Measurements from ENCODE around the gene CACHD1. TPM values are rescaled to one million over a fixed set of nuclear protein-coding genes. Genes with fewer than 3 reads are reported as not detected.

Gene CACHD1
- total and polyA plus RNA-seq, 2 of the 8 experiments (the other 6 are each of a cell fraction or from before 2014, with no cell fraction given), result 22.2 to 42.5 TPM

DNA sequence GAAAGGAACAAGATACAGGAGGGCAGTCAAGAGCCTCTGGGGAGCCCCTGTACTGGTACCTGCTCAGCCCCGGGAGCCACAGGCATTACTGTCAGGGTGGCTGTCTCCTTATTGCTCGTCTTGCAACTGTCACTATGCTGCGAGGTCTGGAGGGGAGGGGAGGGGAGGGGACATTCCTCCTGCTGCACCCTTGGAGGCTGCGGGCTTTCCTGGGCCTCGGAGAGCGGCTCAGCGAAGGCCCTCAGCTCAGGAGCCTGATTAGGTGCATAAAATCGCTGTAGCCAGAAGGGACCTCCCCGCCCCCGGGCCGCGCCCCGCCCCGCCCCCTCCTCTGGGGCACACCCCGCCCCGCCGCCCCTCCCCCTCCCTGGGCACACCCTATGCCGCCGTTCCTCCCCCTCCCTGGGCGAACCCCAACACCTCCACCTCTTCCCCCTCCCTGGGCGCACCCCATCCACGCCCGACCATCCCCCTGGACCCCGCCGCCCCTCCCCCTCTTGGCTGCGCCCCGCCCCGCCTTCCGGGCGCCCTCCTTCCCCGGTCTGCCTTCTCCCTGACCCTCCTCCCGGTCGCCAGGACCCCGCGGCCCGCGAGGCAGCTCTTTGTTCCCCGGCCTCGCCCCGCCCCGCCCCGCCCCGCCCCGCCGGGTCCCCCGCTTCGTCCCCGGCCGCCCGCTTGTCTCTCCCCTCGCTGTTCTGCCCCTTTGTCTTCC lies 35.5 kb downstream of the CACHD1 start:
- H3K79me2 ChIP-seq (ENCODE audit: control insufficient read depth in 1 of 2, insufficient read depth in 2 of 2, low read length in 2 of 2), result peaks cover 8 to 89% of the 10 kb centered on the region in 2 experiments
- H3K9ac ChIP-seq (replicated peaks in 1 of 4; ENCODE audit: extremely low read depth in 1 of 4, low read depth in 3 of 4, low read length in 3 of 4), result peak overlapping the region in 1 of 4 experiments; percentile 32; a peak in 1 of 7 replicates
- no peak overlapping the region for H2AFZ ChIP-seq (ENCODE audit: low read length)
- H3K23me2 ChIP-seq (ENCODE audit: low read depth, low read length), result peaks cover 3% of the 10 kb centered on the region; the same call in 1 of the 2 replicates
- no peak overlapping the region for H4K5ac ChIP-seq (ENCODE audit: insufficient read length, low read depth, low read length)
- no peaks in the 10 kb centered on the region for H3K9me3 ChIP-seq (ENCODE audit: insufficient read depth in 2 of 2, low read depth in 1 of 2, low read length in 1 of 2)
- no peak overlapping the region for H2BK20ac ChIP-seq (ENCODE audit: low read length)
- peak overlapping the region; percentile 76 to 83 for H3K4me2 ChIP-seq (ENCODE audit: insufficient read depth in 1 of 2, low read depth in 2 of 2, low read length in 2 of 2)
- peaks cover 30 to 31% of the 10 kb centered on the region in 2 experiments for H4K20me1 ChIP-seq (replicated peaks in 1 of 2; ENCODE audit: control insufficient read depth in 1 of 2, insufficient read depth in 2 of 2, low read length in 2 of 2)
- peak in 1 of 2 experiments; percentile 81 for DNase-seq (ENCODE audit: low read depth in 1 of 2, low spot score in 2 of 2)
- no peak for FAIRE-seq
- no peak overlapping the region for H3K4ac ChIP-seq (replicated peaks; ENCODE audit: insufficient read length, low read depth, low read length)
- peaks cover 11% of the 10 kb centered on the region for H3K79me1 ChIP-seq (ENCODE audit: low read depth, low read length)
- TF ChIP-seq SIN3A (conservative IDR thresholded peaks at IDR 0.05 in 1 of 2, IDR thresholded peaks at IDR 0.05 in 1 of 2; ENCODE audit: low read depth in 1 of 2, low read length in 2 of 2) (0 out of 4 replicates have a peak, but pooled peaks have one; percentile 23 to 47), CHD1 (IDR thresholded peaks at IDR 0.05; ENCODE audit: low read depth, low read length) (no peak), TEAD4 (IDR thresholded peaks at IDR 0.05; ENCODE audit: low read depth, low read length) (0 out of 2 replicates have a peak, but pooled peaks have one; percentile 33)
- POLR2A ChIA-PET (ENCODE audit: partially characterized antibody), result interaction anchor here (0.8 to 1.0 kb wide), 4 partner anchors 12 to 50 kb away, joined by 3 to 4 read pairs (median 4); no protein-coding TSS in a partner anchor
- no peak overlapping the region for H2BK12ac ChIP-seq (ENCODE audit: low read depth, low read length)
- H3K4me3 ChIP-seq (ENCODE audit: extremely low read depth in 1 of 4, insufficient read depth in 2 of 4, low read depth in 3 of 4, low read length in 4 of 4), result peak overlapping the region; percentile 34 to 59 (median 48)
- H4K91ac ChIP-seq (replicated peaks; ENCODE audit: insufficient read length, low read length), result peak overlapping the region; percentile 71
- peaks cover 0 to 4% (median 2%) of the 10 kb centered on the region in 4 experiments; a peak in 2 of 8 replicates for H3K36me3 ChIP-seq (ENCODE audit: control insufficient read depth in 2 of 4, insufficient read depth in 4 of 4, low read length in 3 of 4)
- H3K27me3 ChIP-seq (replicated peaks in 1 of 4; ENCODE audit: control insufficient read depth in 3 of 4, extremely low read depth in 1 of 4, insufficient read depth in 3 of 4, low read length in 3 of 4), result peaks cover 0 to 18% (median 10%) of the 10 kb centered on the region in 4 experiments; a peak in 6 of 7 replicates
- CTCF ChIA-PET (ENCODE audit: partially characterized antibody), result interaction anchor here (0.6 kb wide), 2 partner anchors 233 to 289 kb away, joined by 3 to 4 read pairs; no protein-coding TSS in a partner anchor
- no peak overlapping the region for H3K23ac ChIP-seq (ENCODE audit: insufficient read length)
- 5% methylated on average over 5 of the region's 51 CpGs; no CpG with 5 or more reads in 1 of the 2 experiments for WGBS, 2 experiments (ENCODE audit: extremely low coverage in 1 of 2, insufficient coverage in 1 of 2, insufficient read length in 1 of 2, insufficient replicate concordance in 2 of 2, low coverage in 1 of 2, low lambda C conversion rate in 2 of 2, missing lambda C conversion rate in 1 of 2)
- H3K14ac ChIP-seq (ENCODE audit: insufficient read length), result no peak overlapping the region
- H2BK5ac ChIP-seq (ENCODE audit: low read depth, low read length), result no peak overlapping the region
- H3K56ac ChIP-seq (replicated peaks; ENCODE audit: insufficient read length, low read depth, low read length), result no peak overlapping the region
- H2AK5ac ChIP-seq (ENCODE audit: low read depth, low read length), result no peak overlapping the region
- peaks cover 17 to 33% (median 27%) of the 10 kb centered on the region in 4 experiments for H3K4me1 ChIP-seq (replicated peaks in 1 of 4; ENCODE audit: control insufficient read depth in 3 of 4, insufficient read depth in 4 of 4, low read length in 3 of 4)
- peak overlapping the region; percentile 64 for H3K18ac ChIP-seq (ENCODE audit: extremely low read depth, low read length)
- no peak overlapping the region for H2BK15ac ChIP-seq (ENCODE audit: low read length)
- peak overlapping the region; percentile 38; the same call in 1 of the 2 replicates for H4K8ac ChIP-seq (ENCODE audit: extremely low read depth, insufficient read depth, low read length)
- no peak overlapping the region for H2BK120ac ChIP-seq (replicated peaks; ENCODE audit: low read depth, low read length)
- H3K27ac ChIP-seq (ENCODE audit: low read depth, low read length), result no peak overlapping the region

Data from H1 (cell line).